ENCODE measurements around the gene KRT1. TPM values are rescaled to one million over a fixed set of nuclear protein-coding genes. Genes with fewer than 3 reads are reported as not detected.
A peak's percentile ranks its signal among the peaks of the same experiment; 100 is the strongest.

The KRT1 gene
- total RNA-seq, 1 donor from 2014 or later: not detected

DNA sequence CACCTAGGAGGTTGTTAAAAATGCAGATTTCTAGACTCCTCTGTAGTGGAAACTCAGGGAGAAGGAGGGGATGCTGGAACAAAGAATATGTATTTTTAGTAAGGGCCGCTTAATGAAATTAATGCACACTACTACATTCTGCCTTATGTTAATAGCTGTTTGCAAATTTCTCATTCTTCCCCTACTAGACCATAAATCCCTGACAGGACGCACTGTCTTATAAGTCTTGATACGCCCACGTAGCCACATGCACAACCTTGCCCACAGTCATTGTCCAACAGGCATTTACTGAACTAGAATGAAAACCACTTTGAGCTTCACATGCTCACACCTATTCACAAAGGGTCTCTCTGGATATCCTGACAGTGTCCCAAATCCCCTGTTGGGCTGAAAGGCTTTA lies 38.7 kb downstream of the KRT1 start:
- TF ChIP-seq, protein P1, sequence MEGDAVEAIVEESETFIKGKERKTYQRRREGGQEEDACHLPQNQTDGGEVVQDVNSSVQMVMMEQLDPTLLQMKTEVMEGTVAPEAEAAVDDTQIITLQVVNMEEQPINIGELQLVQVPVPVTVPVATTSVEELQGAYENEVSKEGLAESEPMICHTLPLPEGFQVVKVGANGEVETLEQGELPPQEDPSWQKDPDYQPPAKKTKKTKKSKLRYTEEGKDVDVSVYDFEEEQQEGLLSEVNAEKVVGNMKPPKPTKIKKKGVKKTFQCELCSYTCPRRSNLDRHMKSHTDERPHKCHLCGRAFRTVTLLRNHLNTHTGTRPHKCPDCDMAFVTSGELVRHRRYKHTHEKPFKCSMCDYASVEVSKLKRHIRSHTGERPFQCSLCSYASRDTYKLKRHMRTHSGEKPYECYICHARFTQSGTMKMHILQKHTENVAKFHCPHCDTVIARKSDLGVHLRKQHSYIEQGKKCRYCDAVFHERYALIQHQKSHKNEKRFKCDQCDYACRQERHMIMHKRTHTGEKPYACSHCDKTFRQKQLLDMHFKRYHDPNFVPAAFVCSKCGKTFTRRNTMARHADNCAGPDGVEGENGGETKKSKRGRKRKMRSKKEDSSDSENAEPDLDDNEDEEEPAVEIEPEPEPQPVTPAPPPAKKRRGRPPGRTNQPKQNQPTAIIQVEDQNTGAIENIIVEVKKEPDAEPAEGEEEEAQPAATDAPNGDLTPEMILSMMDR (IDR thresholded peaks at IDR 0.05; ENCODE audit: borderline replicate concordance): no peak
- DNase-seq: no peak
- H3K27ac ChIP-seq (replicated peaks): no peak overlapping the region
- H3K9me3 ChIP-seq (replicated peaks): no peaks in the 10 kb centered on the region
- H3K36me3 ChIP-seq: no peaks in the 10 kb centered on the region
- intact Hi-C loops (cut with micrococcal nuclease): no loop called here
- peaks cover 53% of the 10 kb centered on the region for H3K27me3 ChIP-seq (ENCODE audit: low read depth)
- no peak overlapping the region for H3K4me3 ChIP-seq
- H3K4me1 ChIP-seq: no peaks in the 10 kb centered on the region

DNA sequence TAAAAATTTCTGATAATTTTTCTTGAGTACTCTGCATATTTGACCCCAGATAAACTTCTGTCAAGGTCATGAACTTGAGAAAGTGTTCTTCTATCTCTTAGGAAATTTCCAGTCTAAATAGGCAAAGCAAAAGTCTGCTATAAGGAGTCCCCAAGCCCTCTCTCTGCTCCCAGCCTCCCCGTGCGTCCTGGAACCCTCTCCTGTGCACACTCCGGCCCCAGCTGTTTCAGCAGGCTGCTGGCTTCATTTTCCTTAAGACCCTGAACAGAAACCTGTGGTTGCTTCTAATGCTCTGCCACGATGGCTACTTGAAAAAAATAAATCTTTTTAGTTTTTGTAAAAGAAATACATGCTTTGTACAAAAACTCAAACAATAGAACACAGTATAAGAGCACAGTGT lies 42.9 kb downstream of the KRT1 start:
- TF ChIP-seq, protein P1 (IDR thresholded peaks at IDR 0.05; ENCODE audit: borderline replicate concordance): no peak
- Histone ChIP-seq H3K4me1 (peaks cover 4% of the 10 kb centered on the region), H3K9me3 (replicated peaks) (no peaks in the 10 kb centered on the region), H3K27me3 (ENCODE audit: low read depth) (peaks cover 43% of the 10 kb centered on the region), H3K27ac (replicated peaks) (no peak overlapping the region), H3K4me3 (no peak overlapping the region), H3K36me3 (no peaks in the 10 kb centered on the region)
- intact Hi-C loops (cut with micrococcal nuclease): no loop called here
- no peak for DNase-seq

DNA sequence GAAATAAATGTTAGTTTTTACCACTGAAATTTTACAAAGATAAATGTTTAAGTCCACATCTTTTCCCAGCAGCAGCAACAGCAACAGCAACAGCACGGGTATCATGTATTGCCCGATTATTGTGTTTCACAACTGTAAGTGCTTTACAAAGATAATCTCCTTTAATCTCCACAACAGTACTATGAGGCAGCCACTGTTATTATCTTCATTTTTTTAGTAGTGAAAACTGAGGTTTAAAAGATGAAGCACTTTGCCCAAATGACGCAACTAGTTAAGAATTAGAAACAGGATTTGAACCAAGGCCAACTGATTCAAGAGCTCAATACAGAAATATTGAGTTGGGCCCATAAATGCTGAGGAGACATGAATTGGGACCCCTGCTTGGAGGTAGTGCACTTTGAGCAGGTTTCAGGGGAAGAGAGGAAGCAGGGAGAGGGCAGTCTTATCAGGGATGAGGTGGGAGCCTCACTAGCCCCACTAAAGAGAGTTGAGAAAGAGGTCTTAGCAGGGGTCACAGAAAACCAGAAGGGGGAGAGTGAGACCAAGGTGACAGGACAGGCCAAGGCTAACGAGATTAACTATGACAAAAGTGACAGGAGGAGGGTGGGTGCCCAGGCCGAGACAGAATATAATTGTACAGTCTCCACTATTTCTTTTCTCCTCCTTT lies 43.5 kb downstream of the KRT1 start:
- peaks cover 4% of the 10 kb centered on the region for H3K4me1 ChIP-seq
- no peak overlapping the region for H3K27ac ChIP-seq (replicated peaks)
- H3K27me3 ChIP-seq (ENCODE audit: low read depth): peaks cover 37% of the 10 kb centered on the region
- intact Hi-C loops (cut with micrococcal nuclease): no loop called here
- TF ChIP-seq, protein P1 (IDR thresholded peaks at IDR 0.05; ENCODE audit: borderline replicate concordance): no peak
- no peak for DNase-seq
- H3K36me3 ChIP-seq: no peaks in the 10 kb centered on the region
- H3K9me3 ChIP-seq (replicated peaks): no peaks in the 10 kb centered on the region
- H3K4me3 ChIP-seq: no peak overlapping the region

DNA sequence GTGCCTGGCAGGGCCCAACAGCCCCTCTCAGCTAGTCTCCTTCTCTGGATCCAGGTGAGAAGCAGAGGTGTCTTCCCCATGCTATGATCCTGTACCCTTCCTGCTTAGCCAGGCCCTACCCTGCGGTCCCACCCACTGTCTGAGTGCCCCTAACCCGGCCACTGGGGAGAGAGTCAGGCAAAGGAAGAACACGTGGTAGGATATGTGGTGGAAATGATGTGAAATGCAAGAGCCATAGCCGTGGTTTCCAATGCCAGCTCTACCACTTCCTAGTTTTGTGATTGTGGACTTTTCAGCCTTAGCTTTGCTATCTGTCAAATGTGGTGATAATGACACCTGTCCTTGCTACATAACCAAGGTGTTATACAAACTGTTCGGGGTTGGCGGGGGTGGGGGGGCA lies 44.0 kb downstream of the KRT1 start:
- DNase-seq: no peak
- Histone ChIP-seq H3K9me3 (replicated peaks) (no peaks in the 10 kb centered on the region), H3K4me3 (no peak overlapping the region), H3K27me3 (ENCODE audit: low read depth) (peaks cover 32% of the 10 kb centered on the region), H3K27ac (replicated peaks) (no peak overlapping the region), H3K4me1 (peaks cover 4% of the 10 kb centered on the region), H3K36me3 (no peaks in the 10 kb centered on the region)
- TF ChIP-seq, protein P1 (IDR thresholded peaks at IDR 0.05; ENCODE audit: borderline replicate concordance): no peak
- intact Hi-C loops (cut with micrococcal nuclease): no loop called here

DNA sequence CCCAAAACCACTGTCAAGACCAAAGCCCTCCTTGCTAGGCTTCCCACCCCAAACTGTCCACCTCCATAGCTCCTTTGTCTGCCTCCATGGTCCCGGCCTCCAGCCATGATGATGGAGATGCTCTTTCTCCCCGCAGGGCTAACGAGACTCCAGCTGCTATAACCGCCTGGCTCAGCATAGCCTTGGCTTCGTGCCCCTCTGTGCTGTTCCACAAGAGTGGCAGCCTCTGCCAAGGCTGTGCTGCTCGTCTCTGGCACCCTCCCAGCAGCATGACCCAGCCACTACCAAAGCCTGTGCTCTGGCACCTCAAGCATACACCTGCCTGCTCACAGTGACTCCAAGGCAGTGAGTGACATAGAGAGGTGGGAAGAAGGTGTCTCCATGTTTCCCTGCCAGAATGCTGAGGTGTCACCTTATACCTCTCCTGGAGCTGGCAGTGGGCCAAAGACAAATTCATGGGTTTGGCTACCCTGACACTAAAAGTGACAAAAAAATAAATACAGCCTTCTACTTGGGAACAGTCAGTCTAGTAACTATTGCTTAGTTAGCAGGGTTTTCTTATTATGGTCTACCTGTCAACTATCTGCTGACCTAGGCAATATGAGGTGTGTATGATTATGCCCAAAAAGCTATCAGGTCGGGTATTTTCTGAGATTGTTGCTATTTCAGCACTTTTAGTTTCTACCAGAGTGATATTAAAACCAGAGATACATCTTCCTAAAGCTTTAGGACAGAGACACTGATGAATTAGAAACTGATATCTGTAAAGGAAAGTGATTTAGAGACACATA lies 45.7 kb downstream of the KRT1 start:
- TF ChIP-seq, protein P1 (IDR thresholded peaks at IDR 0.05; ENCODE audit: borderline replicate concordance): no peak
- no peak overlapping the region for H3K4me3 ChIP-seq
- intact Hi-C loops (cut with micrococcal nuclease): no loop called here

More for the DNA sequence above, 45.7 kb downstream of the KRT1 start:
- peaks cover 4% of the 10 kb centered on the region for H3K4me1 ChIP-seq
- no peaks in the 10 kb centered on the region for H3K9me3 ChIP-seq (replicated peaks)
- peak; percentile 81 for DNase-seq
- H3K36me3 ChIP-seq: no peaks in the 10 kb centered on the region
- H3K27me3 ChIP-seq (ENCODE audit: low read depth): peaks cover 31% of the 10 kb centered on the region
- no peak overlapping the region for H3K27ac ChIP-seq (replicated peaks)

Data from left ventricle myocardium inferior (tissue), 1 donor.